Endothelial cell of umbilical vein (primary cell): ENCODE results near the gene PLB1. TPM values are rescaled to one million over a fixed set of nuclear protein-coding genes. Genes with fewer than 3 reads are reported as not detected.

Source experiments
- BruUV-seq: library from RNA; stranded (reverse); fragments of 400-500 nt; replicated peaks from 2 replicates; lab custom pipeline; 2021; lab: Mats Ljungman, UMichigan
- CTCF ChIA-PET: fragments of 300-600, 350-600 bp; sonication (Branson Sonifier 250); formaldehyde crosslinking; loops from one replicate; lab custom pipeline; 2021; ENCODE audit warnings: antibody characterized with exemption, inconsistent platforms; lab: Charles Lee
- POLR2A ChIA-PET: fragments of 300-600, 350-600 bp; sonication (Branson Sonifier 250); formaldehyde crosslinking; loops from one replicate; lab custom pipeline; 2021; ENCODE audit warnings: antibody characterized with exemption, inconsistent platforms; lab: Charles Lee
- DNase-seq: peaks from one replicate; pipeline ENCODE4 v3.0.0-alpha.2; 2011; ENCODE audit warnings: low read depth, low spot score
- FAIRE-seq: peaks from 2 replicates; lab custom pipeline; 2011; peaks lifted over from hg19 to GRCh38; lab: Jason Lieb, UNC
- H2AFZ ChIP-seq: 2 replicates; pipeline ENCODE4 v1.6.0; 2012; ENCODE audit warnings: low read depth, low read length, control low read depth, inconsistent platforms
- H3K27ac ChIP-seq: 2 replicates; pipeline ENCODE4 v1.5.1; 2011; ENCODE audit warnings: low read depth, mild to moderate bottlenecking, control low read depth, low read length, moderate library complexity; ENCODE audit not compliant: insufficient read depth
- H3K27me3 ChIP-seq, 2 experiments: 2 replicates each; pipeline versions ENCODE4 v1.6.0 to v1.6.1; 2011; ENCODE audit warnings: low read length in 2 of 2, mixed read lengths in 1 of 2; ENCODE audit not compliant: control insufficient read depth in 2 of 2, insufficient read depth in 2 of 2
- H3K36me3 ChIP-seq, 2 experiments: 2 replicates in 1 of 2; 3 replicates in 1 of 2; pipeline ENCODE4 v1.5.1; 2011; ENCODE audit warnings: low read length in 2 of 2, mild to moderate bottlenecking in 1 of 2, moderate library complexity in 1 of 2; ENCODE audit not compliant: control insufficient read depth in 2 of 2, insufficient read depth in 2 of 2; ENCODE audit errors: extremely low read depth in 1 of 2
- H3K4me1 ChIP-seq: 3 replicates; pipeline ENCODE4 v1.5.1; 2011; ENCODE audit warnings: mild to moderate bottlenecking, low read length; ENCODE audit not compliant: control insufficient read depth, insufficient read depth; ENCODE audit errors: extremely low read depth
- H3K4me2 ChIP-seq: 2 replicates; pipeline ENCODE4 v1.6.1; 2011; ENCODE audit warnings: low read length, control low read depth, mixed read lengths; ENCODE audit not compliant: insufficient read depth
- H3K4me3 ChIP-seq, 3 experiments: fragments of 200-600 bp in 1 of 3; sonication (generic), shearing (Covaris generic) in 1 of 3; replicated peaks in 1 of 3; 2 replicates each; pipeline ENCODE4 v1.5.1; 2011 to 2016; ENCODE audit warnings: control low read depth in 3 of 3, low read length in 3 of 3, mild to moderate bottlenecking in 2 of 3, inconsistent platforms in 1 of 3, low read depth in 1 of 3, moderate library complexity in 1 of 3; ENCODE audit not compliant: insufficient read depth in 1 of 3
- H3K79me2 ChIP-seq: 2 replicates; pipeline ENCODE4 v1.6.0; 2012; ENCODE audit warnings: low read length, inconsistent platforms; ENCODE audit not compliant: control insufficient read depth, insufficient read depth
- H3K9ac ChIP-seq: replicated peaks from 2 replicates; pipeline ENCODE3; 2011; ENCODE audit warnings: low read length, control low read depth; ENCODE audit not compliant: insufficient read depth; ENCODE audit errors: extremely low read depth
- H3K9me1 ChIP-seq: replicated peaks from 3 replicates; pipeline ENCODE4 v1.6.0; 2011; ENCODE audit warnings: mild to moderate bottlenecking, low read length; ENCODE audit not compliant: control insufficient read depth, insufficient read depth; ENCODE audit errors: extremely low read depth
- H3K9me3 ChIP-seq: replicated peaks from 2 replicates; pipeline ENCODE4 v1.5.1; 2012; ENCODE audit warnings: low read length, inconsistent platforms; ENCODE audit not compliant: control insufficient read depth, insufficient read depth
- H4K20me1 ChIP-seq: replicated peaks from 2 replicates; pipeline ENCODE3; 2011; ENCODE audit warnings: mild to moderate bottlenecking, low read length; ENCODE audit not compliant: control insufficient read depth, insufficient read depth; ENCODE audit errors: extremely low read depth
- EZH2 ChIP-seq: IDR thresholded peaks from 2 replicates; pipeline ENCODE4 v1.6.1; 2012; ENCODE audit warnings: borderline replicate concordance, low read depth, mild to moderate bottlenecking, moderate library complexity, low read length, inconsistent platforms; ENCODE audit not compliant: severe bottlenecking
- FOS ChIP-seq: IDR thresholded peaks from 2 replicates; pipeline ENCODE4 v1.6.1; 2011; ENCODE audit warnings: mild to moderate bottlenecking, low read length, moderate library complexity, borderline replicate concordance; ENCODE audit not compliant: insufficient read depth
- GATA2 ChIP-seq: IDR thresholded peaks from 2 replicates; pipeline ENCODE4 v1.7.0; 2011; ENCODE audit warnings: low read depth, mild to moderate bottlenecking, moderate library complexity, mixed read lengths, low read length; ENCODE audit not compliant: insufficient read length, insufficient read depth
- JUN ChIP-seq: IDR thresholded peaks from 2 replicates; pipeline ENCODE4 v1.6.1; 2011; ENCODE audit warnings: borderline replicate concordance, low read depth; ENCODE audit not compliant: insufficient read length, insufficient read depth
- MAX ChIP-seq: IDR thresholded peaks from 2 replicates; pipeline ENCODE4 v1.6.1; 2011; ENCODE audit not compliant: insufficient read depth, insufficient read length
- MYC ChIP-seq: IDR thresholded peaks from one replicate; pipeline ENCODE4 v1.6.1; 2011; ENCODE audit warnings: mild to moderate bottlenecking, low read depth, low read length
- POLR2A ChIP-seq: IDR thresholded peaks from 2 replicates; pipeline ENCODE4 v1.6.1; 2012; ENCODE audit warnings: low read depth, mild to moderate bottlenecking, control low read depth, low read length
- POLR2AphosphoS5 ChIP-seq: IDR thresholded peaks from 2 replicates; pipeline ENCODE4 v1.6.1; 2012; ENCODE audit warnings: low read depth, mild to moderate bottlenecking, control low read depth, low read length, moderate library complexity; ENCODE audit not compliant: insufficient read depth
- dilution Hi-C: fragments of 300-500 bp; cut with MboI; formaldehyde crosslinking; loops from one replicate; pipeline ENCODE4 v1.15.0; 2019; ENCODE audit warnings: low sequenced_read_pairs; ENCODE audit not compliant: extremely low pct_ligation_motif_present
- intact Hi-C: fragments of 100-400 bp; cut with micrococcal nuclease; formaldehyde crosslinking; loops from one replicate; pipeline ENCODE4 v1.10.0; 2022
- polyA plus RNA-seq, 4 experiments: library from polyadenylated mRNA; depleted of rRNA in 3 of 4; stranded (reverse) in 3 of 4; unstranded in 1 of 4; fragments of >200 nt; gene quantifications; 2 replicates each; pipeline versions ENCODE4 v1.2.1 to v1.2.3, GENCODE V29; 2011 to 2012; ENCODE audit warnings: missing spikeins in 1 of 4
- total RNA-seq: library from RNA; stranded (reverse); gene quantifications from 2 replicates; pipeline ENCODE4 v1.2.3, GENCODE V29; 2021
- TF ChIP-seq, protein P1 (sequence below), 2 donors: IDR thresholded peaks; 1 replicate in 1 of 2; 2 replicates in 1 of 2; pipeline ENCODE4 v1.5.1; 2011; ENCODE audit warnings: low read length in 2 of 2, mild to moderate bottlenecking in 2 of 2, moderate library complexity in 2 of 2, control low read depth in 1 of 2, inconsistent platforms in 1 of 2, low read depth in 1 of 2; ENCODE audit not compliant: insufficient read depth in 1 of 2; ENCODE audit errors: extremely low read depth in 1 of 2

The PLB1 gene
- total and polyA plus RNA-seq, 2 donors (not counting 3 experiments of a cell fraction or from before 2014, with no cell fraction given) = 0.75 to 0.80 TPM

DNA sequence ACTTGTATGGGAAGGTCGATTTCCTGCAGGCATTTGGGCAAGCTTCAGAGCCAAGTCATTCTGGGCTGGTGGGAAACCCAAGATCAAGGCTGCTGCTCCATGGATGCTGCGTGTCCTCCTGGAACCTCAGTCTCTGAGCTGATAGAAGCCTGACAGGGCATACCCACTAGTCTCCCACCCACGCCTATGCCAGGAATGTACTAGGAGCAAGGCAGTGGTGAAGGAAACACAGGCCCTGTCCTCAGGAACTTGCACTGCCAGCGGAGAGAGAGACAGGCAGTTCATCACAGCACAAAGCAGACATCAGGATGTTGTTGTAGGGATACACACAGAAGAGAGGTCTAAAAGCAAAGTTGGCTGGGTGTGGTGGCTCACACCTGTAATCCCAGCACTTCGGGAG, 84.2 kb downstream of the PLB1 start:
- Histone ChIP-seq H3K9ac (no peak overlapping the region), H3K4me3 (no peak overlapping the region), H3K4me2 (no peak overlapping the region), H3K9me1 (no peaks in the 10 kb centered on the region), H3K79me2 (no peaks in the 10 kb centered on the region), H3K36me3 (no peaks in the 10 kb centered on the region), H3K27ac (no peak overlapping the region), H3K27me3 (no peaks in the 10 kb centered on the region), H2AFZ (no peak overlapping the region), H4K20me1 (no peaks in the 10 kb centered on the region), H3K4me1 (peaks cover 17% of the 10 kb centered on the region), H3K9me3 (no peaks in the 10 kb centered on the region)
- no peak for TF ChIP-seq FOS
- no peak for TF ChIP-seq POLR2AphosphoS5
- TF ChIP-seq EZH2 = no peak
- TF ChIP-seq MAX = no peak
- TF ChIP-seq JUN = no peak
- TF ChIP-seq POLR2A = no peak
- TF ChIP-seq MYC = no peak
- TF ChIP-seq GATA2 = no peak
- TF ChIP-seq, protein P1, sequence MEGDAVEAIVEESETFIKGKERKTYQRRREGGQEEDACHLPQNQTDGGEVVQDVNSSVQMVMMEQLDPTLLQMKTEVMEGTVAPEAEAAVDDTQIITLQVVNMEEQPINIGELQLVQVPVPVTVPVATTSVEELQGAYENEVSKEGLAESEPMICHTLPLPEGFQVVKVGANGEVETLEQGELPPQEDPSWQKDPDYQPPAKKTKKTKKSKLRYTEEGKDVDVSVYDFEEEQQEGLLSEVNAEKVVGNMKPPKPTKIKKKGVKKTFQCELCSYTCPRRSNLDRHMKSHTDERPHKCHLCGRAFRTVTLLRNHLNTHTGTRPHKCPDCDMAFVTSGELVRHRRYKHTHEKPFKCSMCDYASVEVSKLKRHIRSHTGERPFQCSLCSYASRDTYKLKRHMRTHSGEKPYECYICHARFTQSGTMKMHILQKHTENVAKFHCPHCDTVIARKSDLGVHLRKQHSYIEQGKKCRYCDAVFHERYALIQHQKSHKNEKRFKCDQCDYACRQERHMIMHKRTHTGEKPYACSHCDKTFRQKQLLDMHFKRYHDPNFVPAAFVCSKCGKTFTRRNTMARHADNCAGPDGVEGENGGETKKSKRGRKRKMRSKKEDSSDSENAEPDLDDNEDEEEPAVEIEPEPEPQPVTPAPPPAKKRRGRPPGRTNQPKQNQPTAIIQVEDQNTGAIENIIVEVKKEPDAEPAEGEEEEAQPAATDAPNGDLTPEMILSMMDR (IDR thresholded peaks at IDR 0.05; ENCODE audit: extremely low read depth in 1 of 2, insufficient read depth in 1 of 2, low read depth in 1 of 2, low read length in 2 of 2) = no peak
- intact Hi-C loops (no loop called here), dilution Hi-C loops (no loop called here)
- ChIA-PET CTCF (interaction anchor here (0.9 to 5.2 kb wide), 4 partner anchors 12 to 14 kb away, joined by 3 to 30 read pairs (median 6); no protein-coding TSS in a partner anchor), POLR2A (no interaction called here)
- BruUV-seq = no TSS peak
- no peak for DNase-seq
- no peak for FAIRE-seq
